Measurements from ENCODE around the gene DNAH10.

DNAH10 gene

DNA sequence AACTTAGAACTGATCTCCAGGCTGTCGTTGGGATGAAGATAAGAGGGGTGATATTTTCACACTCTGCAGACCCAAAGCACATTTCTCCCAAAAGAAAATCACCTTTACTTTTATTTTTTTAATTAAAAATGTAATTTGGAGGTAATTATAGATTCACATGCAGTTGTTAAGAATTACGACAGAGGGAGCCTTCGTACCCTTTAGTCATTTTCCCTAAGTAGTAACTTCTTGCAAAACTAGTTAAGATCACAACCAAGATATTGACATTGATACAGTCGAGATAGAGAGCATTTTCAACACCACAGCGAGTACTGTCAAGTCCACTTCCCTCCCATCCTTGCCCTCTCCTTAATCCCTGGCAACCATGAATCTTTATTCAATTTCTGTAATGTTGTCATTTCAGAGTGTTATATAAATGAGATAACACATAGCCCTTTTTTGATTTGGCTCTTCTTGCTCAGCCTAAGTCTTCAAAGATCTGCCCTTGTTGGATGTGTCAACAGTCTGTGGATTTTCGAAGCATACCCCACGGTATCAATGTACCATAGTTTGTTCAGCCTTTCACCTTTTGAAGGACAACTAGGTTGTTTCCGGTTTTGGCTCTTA is 39.6 kb downstream of the DNAH10 start:
- DNase-seq = no peak

DNA sequence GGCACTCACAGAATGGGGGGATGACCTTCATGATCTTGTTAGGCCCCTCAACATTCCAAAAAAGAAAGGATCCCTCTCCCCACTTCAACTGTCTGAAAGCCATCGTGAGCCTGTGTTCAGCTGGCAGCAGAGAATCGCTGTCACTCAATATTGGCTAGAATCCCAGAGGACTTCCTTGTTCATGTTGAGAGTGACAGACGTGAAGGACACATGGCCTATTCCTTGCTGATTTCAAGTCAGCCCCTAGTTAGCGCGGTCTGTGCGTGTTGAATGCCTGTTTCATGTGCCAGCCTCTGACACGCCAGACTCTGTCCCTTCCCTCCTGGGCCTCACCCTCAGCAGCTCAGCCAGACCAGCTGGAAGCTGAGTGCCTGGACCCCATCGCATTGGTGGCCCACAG is 43.1 kb downstream of the DNAH10 start:
- no peak for DNase-seq

DNA sequence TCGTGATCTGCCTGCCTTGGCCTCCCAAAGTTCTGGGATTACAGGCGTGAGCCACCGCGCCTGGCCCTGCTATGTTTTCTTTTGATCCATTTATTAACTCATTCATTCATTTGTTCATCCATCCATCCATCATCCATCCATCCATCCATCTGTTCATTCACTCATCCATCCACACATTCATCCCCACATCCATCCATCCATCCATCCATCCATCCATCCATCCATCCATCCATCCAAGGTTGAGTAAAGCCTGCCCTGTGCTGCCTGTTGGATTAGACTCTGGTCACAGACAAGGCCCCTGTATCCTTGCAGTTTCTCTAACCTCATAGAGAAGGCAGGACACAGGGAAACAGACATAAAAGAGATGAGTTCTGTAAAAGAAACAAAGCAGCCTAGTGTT is 44.9 kb downstream of the DNAH10 start:
- DNase-seq = no peak

DNA sequence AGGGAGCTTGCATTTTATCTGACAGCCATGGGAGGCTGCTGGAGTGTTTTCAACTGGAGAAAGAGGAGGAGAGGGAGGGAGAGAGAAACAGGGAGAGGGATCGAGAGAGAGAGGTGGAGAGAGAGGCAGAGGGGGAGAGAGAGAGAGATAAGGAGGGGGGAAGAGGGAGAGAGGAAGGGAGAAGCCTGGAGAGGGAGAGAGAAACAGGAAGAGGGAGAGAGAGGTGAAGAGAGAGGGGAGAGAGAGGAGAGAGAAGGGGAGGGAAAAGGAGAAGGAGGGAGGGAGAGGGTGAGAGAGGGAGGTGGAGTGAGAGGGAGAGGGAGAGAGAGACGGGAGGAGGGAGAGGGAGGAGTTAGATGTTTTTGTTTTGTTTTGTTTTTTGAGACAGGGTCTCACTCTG is 45.6 kb downstream of the DNAH10 start:
- DNase-seq = no peak

DNA sequence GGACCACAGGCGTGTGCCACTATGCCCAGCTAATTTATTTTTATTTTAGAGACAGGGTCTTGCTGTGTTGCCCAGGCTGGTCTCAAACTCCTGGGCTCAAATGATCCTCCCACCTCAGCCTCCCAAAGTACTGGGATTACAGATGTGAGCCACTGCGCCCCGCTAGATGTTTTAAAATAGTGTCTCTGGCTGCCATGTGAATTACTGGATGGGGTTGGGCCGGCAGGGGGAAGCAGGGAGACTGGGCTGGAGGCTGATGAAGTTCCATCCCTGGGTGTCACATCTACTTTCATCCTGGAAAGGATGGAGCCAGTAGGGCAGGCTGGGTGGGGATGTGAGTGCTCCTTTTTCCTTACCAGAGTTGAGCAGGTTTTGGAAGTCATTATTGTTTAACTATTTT is 46.1 kb downstream of the DNAH10 start:
- DNase-seq = no peak

DNA sequence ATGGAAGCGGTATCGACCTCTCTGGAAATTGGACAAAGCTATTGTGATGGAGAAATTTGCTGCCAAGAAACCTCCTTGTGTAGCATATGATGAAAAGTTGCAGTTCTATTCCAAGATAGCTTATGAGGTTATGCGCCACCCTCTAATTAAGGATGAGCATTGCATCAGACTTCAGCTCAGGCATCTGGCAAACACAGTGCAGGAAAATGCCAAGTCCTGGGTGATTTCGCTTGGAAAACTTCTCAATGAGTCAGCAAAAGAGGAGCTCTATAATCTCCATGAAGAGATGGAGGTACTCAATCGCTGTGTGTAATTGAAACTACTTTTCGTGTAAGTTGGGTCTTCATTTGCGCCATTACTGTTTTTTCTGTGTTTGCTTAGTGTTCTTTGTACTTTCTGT is 51.2 kb downstream of the DNAH10 start:
- no peak for DNase-seq

DNA sequence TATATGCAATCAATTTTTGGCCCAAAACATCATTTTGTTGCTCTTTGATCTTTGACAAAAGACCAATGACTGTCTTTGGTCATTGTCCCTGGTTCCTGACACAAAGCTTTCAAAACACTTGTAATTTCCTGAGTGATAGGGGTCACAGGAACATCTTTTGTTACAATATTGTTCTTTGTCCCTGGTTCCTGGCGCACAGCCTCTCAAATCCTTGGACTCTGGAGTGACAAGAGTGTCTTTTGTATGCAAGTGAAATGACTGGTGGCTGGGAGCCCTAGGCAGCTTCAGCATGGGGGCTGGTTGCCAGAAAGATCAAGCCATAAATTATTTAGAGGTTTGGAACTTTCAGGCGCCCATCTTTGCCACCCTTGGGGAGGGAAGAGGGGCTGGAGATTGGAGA is 53.9 kb downstream of the DNAH10 start:
- DNase-seq = no peak

DNA sequence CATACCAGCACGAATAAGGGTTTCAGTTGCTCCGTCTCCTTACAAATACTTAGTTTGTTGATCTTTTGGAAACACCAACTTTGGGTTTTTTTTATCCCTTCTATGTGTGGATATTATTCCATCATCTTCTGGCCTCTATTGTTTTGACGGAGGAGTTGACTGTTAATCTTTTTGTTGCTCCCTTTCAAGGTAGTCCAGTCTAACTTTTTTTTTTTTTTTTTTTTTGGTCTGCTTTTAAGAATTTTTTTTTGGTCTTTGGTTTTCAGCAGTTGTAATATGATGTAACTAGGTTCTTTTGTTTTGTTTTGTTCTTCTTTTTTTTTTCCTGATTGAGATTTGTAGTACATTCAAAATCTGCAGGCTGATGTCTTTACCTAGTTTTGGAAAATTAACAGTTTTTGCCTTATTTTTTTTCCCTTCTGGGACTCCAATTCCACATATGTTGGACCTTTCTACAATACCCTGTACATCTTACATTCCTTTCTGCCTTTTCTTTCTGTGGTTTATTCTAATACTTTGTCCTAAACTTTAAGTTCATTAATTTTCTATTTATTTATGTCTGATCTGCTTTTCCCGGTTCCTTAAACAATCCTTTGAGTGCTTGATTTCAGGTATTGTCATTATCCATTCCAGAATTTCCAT is 54.9 kb downstream of the DNAH10 start:
- no peak for DNase-seq

DNA sequence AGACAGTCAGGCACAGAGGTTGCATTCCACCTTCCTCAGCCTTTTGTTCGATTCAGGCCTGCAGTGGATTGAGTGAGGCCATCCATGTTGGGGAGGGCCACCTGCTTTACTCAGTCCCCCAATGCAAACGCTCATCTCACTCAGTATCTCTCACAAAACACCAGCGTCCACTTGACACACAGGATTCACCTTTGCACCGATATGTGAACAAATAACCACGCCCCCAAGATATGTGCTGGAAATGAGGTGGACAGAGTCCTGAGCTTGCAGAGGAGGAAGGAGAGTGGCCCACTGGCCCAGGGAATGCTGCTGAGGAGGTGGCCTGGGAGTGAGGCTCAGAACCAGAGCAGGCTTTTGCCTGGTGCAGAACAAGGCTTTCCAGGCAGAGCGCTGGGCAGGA is 60.7 kb downstream of the DNAH10 start:
- no peak for DNase-seq

DNA sequence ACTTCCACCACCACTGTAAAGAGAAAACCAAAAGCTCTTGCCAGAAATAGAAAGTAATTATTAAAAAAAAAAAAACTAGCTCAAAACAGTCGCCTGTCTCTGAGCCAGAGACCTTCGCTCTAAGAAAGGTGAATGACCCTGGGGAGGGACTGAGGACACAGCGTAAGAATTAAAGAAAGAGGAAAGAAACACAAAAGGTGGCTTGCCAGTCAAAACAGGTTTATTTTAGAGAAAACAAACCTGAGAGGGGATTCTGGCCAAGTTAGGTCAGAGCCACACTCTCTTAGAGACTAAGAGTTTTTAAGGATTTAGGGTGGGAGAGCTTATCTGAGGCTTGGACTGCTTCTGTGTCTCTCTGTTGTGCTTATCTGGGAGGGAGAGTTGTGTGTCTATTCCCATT is 66.0 kb downstream of the DNAH10 start:
- DNase-seq = no peak

DNA sequence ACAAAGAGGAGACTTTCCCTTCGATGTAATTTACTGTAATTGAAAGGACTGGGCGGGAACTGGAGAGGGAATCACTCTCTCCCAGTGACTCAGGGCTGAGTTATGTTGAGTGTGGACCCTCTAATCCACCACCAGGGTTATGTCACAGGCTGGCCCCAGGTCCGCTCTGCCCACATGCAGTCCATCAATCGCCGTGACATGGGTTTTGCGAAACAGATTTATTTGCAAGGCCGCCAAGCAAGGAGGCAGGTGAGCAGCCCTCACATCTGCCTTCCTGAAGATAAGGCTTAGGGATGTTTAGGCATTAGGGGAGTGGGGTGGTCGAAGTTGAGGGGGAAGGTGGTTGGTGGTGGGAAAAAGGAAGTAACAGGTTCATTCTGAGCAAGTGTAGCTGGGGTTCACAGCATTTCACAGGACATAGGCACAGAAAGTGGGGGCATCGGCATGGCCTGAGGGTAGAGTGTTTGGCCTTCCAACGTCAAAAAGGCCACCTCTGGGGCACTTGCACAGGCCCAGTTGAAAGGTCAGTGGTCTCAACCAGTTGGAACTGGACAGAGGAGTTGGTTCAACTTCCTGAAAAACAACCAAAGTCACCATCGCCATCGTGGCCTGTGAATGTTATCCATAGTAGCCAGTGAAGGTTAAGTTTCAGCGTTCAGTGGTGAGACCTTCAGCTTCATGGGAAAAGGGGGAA is 66.9 kb downstream of the DNAH10 start:
- no peak for DNase-seq

DNA sequence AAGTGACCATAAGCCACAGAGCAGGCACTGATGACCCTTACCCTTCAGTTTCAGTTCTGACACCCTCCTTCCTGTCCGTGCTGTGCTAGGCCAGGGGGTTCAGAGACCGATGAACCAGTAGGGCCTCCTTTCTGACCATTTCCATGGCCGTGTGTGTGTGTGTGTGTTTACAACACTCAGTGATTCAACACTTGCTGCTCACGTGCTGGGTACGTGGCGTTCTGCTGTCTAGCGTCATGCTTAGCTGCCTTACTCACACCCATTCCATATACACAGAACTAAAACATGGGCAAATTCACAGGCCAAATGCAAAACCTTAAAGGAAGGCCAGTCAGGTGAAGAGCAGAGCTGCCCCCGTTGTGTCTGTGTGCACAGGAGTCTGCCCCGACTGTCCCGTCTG is 67.5 kb downstream of the DNAH10 start:
- no peak for DNase-seq

DNA sequence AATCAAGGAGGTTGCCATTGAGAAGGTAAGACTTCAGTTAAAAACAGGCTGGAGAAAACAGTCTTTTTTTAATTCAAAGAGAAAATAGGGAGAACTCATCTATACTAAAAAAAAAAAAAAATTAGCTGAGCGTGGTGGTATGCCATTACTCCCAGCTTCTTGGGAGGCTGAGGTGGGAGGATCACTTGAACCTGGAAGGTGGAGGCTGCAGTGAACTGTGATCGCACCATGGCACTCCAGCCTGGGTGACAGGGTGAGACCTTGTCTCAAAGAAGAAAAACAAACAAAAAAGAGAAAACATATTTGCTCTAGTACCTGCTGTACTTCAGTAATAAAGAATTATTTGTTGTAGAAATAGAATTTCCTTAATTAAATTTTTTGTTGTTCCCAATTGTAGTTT is 68.6 kb downstream of the DNAH10 start:
- no peak for DNase-seq

DNA sequence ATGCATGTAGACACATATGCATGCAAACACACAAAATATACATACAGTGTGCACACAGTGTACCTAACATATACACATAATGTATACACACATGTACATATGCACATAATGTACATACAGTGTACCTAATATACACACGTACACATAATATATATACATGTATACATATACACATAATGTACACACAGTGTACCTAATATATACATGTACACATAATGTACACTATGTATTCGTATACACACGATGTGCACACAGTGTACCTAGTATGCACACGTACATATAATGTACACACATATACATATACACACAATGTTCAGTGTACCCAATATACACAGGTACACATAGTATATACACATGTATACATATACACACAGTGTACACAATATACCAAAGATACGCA is 70.0 kb downstream of the DNAH10 start:
- no peak for DNase-seq

DNA sequence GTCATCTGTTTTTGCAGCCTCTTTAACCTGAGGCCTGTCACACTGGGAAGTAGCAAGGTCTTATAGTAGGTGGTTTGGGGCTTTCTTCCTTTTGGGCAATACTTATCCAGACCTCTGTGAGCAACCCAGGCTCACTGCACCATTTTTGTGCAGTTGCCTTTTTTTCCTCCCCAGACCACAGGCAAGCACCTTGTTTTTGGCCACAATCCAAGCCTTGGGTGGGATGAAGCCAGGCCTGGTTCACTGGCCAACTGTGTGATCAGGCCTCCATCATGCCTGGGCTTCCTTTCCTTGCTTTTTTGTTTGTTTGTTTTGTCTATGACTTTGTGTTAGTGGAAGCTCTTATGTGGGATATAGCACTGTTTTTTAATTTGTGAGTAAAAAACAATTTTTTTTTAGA is 71.7 kb downstream of the DNAH10 start:
- no peak for DNase-seq

DNA sequence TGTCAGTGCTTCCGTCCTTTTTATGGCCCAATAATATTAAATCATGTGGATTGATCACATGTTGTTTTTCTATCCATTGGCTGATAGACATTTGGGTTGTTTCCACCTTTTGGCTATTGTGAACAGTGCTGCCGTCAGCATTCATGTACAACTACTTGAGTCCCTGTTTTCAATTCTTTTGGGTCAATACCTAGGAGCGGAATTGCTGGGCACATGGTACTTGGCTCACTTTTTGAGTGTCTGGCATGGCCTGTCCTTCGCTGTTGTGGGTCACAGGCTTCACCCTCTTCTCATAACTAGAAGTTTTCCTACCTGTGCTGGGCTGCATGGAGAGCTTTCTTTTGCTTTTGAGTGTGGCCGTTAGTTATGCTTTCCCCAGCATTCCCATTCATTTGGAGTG is 72.7 kb downstream of the DNAH10 start:
- DNase-seq = no peak

DNA sequence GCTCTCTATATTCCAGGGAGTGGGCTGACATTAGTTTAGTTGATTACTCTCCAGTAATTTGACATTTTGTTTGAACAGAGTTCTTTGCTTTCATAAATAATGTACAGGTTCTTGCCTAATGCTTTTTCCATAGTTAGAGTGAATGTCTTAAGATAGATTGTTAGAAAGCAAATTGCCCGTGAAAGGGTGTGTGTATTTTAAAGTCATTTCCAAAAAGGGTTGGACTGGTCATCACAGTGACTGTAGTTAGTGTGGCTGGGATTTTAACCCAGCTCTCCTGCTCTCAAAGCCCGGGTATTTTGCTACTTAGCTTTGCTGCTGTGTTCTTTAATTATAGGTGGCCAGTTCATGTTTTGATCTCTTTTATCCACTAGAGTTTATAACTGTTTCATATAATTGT is 74.2 kb downstream of the DNAH10 start:
- DNase-seq = no peak

DNA sequence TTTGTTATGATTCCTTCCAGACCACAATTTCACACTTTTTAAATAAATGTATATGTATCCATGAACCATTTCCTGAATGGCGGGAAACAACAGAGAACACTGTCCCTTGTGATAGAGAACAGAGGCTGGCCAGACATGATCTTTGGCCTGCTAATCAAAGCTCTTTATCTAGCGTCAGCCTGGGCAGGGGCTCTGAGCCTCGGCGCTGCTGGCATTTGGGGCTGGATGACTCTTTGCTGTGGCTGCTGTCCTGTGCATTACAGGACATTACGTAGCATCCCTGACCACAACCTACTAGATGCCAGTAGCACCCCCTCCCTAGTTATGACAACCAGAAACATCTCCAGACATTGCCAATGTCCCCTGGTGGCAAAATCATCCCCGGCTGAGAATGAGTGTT is 77.7 kb downstream of the DNAH10 start:
- no peak for DNase-seq

DNA sequence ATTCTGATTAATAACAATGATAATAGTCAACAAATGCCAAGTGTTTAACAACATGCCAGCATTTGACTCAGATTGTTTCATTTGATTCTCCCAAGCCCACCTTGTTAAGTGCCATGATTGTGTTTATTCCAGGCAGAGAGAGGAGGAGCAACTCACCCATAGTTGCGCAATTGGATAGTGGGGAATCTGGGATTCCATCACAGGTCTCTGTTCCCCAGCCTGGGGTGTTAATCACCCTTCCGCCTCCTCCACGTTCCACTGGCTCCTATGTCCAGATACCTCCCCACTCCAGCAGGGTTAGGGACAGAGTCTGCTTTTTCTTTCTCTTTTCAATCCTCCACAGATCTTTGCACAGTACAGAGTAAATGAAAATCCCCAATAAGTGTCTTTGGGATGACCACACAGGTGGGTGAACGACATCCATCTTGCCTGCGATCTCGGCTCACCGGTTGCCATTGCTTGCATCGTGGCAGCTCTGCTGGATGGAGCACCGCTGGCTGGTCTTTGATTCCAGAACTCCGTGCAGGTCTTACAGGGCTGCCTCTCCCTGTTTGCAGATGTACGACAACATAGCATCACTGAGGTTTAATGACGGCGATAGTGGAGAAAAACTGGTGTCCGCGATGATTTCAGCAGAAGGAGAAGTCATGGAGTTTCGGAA is 78.8 kb downstream of the DNAH10 start:
- no peak for DNase-seq

DNA sequence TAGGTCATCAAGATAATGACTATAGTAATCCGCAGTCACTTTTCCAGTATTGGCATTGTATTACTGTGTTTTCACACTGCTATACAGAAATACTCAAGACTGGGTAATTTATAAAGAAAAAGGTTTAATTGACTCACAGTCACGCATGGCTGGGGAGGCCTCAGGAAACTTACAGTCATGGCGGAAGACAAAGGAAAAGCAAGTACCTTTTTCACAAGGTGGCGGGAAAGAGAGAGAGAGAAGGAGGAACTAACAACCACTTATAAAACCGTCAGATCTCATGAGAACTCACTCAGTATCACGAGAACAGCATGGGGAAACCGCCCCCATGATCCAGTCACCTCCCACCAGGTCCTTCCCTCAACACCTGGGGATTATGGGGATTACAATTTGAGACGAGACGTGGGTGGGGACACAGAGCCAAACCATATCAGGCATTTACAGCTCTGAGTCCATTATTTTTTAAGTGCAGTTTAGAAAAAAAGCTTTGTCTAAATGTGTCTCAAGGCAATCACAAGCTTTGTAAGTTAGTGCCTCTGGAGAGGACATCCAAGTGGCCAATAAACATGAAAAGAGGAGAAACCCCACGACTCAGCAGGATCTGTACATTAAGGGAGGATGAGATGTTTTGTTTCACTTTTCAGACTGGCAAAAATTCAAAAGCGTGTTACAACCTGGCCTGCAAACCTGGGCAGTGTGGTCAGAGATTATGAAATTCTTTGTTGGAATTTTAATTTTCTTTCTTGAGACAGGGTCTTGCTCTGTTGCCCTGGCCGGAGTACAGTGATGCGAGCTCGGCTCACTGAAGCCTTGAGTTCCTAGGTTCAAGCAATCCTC is 82.0 kb downstream of the DNAH10 start:
- DNase-seq = no peak

DNA sequence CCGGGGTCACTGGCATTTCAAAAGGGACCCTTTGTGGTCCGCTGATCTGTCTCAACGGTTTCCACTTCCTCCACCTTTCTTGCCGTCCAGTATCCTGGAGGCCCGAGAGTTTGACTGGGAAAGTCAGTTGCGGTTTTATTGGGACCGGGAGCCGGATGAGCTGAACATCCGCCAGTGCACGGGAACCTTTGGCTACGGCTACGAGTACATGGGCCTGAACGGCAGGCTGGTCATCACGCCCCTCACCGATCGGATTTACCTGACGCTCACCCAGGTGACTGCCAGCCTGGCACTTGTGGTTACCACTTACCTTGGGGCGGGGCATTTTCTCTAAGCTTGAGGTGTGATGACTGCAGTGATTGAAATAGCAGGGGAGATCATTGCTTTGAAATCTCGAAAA is 83.8 kb downstream of the DNAH10 start:
- DNase-seq = no peak

DNA sequence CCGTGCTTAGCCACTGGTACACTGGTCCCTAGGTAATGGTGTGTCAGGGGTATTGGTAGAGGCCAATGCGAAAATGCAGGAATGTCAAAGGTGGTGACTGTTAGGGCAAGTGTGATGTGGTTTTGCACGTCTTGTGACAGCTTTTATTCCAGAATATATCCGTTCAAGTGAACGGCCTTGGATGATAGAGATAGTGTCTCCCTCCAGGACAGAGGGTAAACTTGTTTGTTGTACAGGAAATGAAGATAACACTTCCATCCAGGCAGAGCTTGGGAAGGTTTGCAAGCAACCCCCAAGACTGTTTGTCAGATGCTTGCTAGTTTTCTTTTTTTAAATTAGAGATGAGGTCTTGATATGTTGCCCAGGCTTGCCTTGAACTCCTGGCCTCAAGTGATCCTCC is 84.2 kb downstream of the DNAH10 start:
- no peak for DNase-seq

DNA sequence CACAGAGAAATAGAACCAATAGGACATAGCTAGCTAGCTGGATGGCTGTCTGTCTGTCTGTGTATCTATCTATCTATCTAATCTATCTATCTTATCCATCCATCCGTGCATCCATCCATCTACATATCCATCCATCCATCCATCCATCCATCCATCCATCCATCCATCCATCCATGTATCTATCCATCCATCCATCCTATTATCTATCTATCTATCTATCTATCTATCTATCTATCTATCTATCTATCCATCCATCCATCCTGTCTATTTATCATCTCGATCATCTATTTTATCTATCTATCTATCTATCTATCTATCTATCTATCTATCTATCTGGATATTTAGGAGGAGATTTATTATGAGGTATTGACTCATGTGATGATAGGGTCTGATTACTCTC is 84.9 kb downstream of the DNAH10 start:
- DNase-seq = no peak
